PC-9 (cell line): ENCODE measurements around the gene DNM3. TPM values are rescaled to one million over a fixed set of nuclear protein-coding genes. Genes with fewer than 3 reads are reported as not detected.

ENCODE experiments used
- BruUV-seq: library from RNA; stranded (reverse); fragments of 400-500 nt; replicated peaks from 2 replicates; lab custom pipeline; 2021; lab: Mats Ljungman, UMichigan
- CTCF ChIA-PET: fragments of 300-600 bp; sonication (Branson Sonifier 250); formaldehyde crosslinking; loops from one replicate; lab custom pipeline; 2022; ENCODE audit warnings: antibody characterized with exemption; lab: Charles Lee
- POLR2A ChIA-PET: fragments of 300-600 bp; sonication (Branson Sonifier 250); formaldehyde crosslinking; loops from one replicate; lab custom pipeline; 2022; ENCODE audit warnings: antibody characterized with exemption; ENCODE audit not compliant: unreplicated experiment; lab: Charles Lee
- DNase-seq, 2 experiments: peaks; one replicate each; pipeline versions ENCODE4 v3.0.0 to v3.0.0-alpha.2; 2015 to 2022; ENCODE audit warnings: mixed read lengths in 1 of 2
- H2AFZ ChIP-seq: fragments of 200-600 bp; sonication (generic); 2 replicates; pipeline ENCODE4 v1.8.1; 2017; ENCODE audit warnings: antibody characterized with exemption
- H3F3A ChIP-seq: fragments of 200-600 bp; sonication (generic); 2 replicates; pipeline ENCODE4 v1.8.1; 2017; ENCODE audit warnings: antibody characterized with exemption, mild to moderate bottlenecking, low read depth; ENCODE audit not compliant: insufficient read depth
- H3K27ac ChIP-seq: fragments of 200-600 bp; sonication (generic); 2 replicates; pipeline ENCODE4 v1.6.1; 2016; ENCODE audit warnings: mixed run types
- H3K27me3 ChIP-seq: fragments of 200-600 bp; sonication (generic); 2 replicates; pipeline ENCODE4 v1.6.1; 2016; ENCODE audit warnings: low read depth, mixed run types; ENCODE audit not compliant: insufficient read depth
- H3K36me3 ChIP-seq: fragments of 200-600 bp; sonication (generic); 2 replicates; pipeline ENCODE4 v1.6.1; 2016; ENCODE audit warnings: low read depth, mixed run types
- H3K4me1 ChIP-seq: fragments of 200-600 bp; sonication (generic); replicated peaks from 2 replicates; pipeline ENCODE4 v1.6.1; 2016; ENCODE audit warnings: mixed run types; ENCODE audit not compliant: insufficient read depth
- H3K4me2 ChIP-seq: fragments of 200-600 bp; sonication (generic); 2 replicates; pipeline ENCODE4 v1.6.1; 2017; ENCODE audit warnings: mixed run types
- H3K4me3 ChIP-seq: fragments of 200-600 bp; sonication (generic); 2 replicates; pipeline ENCODE4 v1.6.1; 2016; ENCODE audit warnings: mixed run types
- H3K79me2 ChIP-seq: fragments of 200-600 bp; sonication (generic); 2 replicates; pipeline ENCODE4 v1.6.1; 2017; ENCODE audit warnings: low read depth, mixed run types
- H3K9me2 ChIP-seq: fragments of 200-600 bp; sonication (generic); 2 replicates; pipeline ENCODE4 v1.8.1; 2017; ENCODE audit warnings: mild to moderate bottlenecking; ENCODE audit not compliant: insufficient read depth
- H3K9me3 ChIP-seq: fragments of 200-600 bp; sonication (generic); 2 replicates; pipeline ENCODE4 v1.8.1; 2016; ENCODE audit warnings: low read depth; ENCODE audit not compliant: insufficient read depth
- H4K20me1 ChIP-seq: fragments of 200-600 bp; sonication (generic); 2 replicates; pipeline ENCODE4 v1.8.1; 2017; ENCODE audit not compliant: insufficient read depth
- EZH2 ChIP-seq: fragments of 200-600 bp; sonication (generic); IDR thresholded peaks from 2 replicates; pipeline ENCODE4 v1.8.0; 2017; ENCODE audit warnings: antibody characterized with exemption, low read depth
- intact Hi-C: fragments of 100-400 bp; cut with micrococcal nuclease; formaldehyde crosslinking; loops from one replicate; pipeline ENCODE4 v1.10.0; 2022; ENCODE audit not compliant: unreplicated experiment
- total RNA-seq: library from RNA; stranded (reverse); gene quantifications from 2 replicates; pipeline ENCODE4 v1.2.3, GENCODE V29; 2021
- TF ChIP-seq, protein P1 (sequence below): fragments of 200-600 bp; sonication (generic); conservative IDR thresholded peaks from 2 replicates; pipeline ENCODE4 v1.6.1; 2017; ENCODE audit warnings: mixed run types, antibody characterized with exemption, mild to moderate bottlenecking, moderate library complexity

Gene DNM3
- total RNA-seq, 1 experiment from 2014 or later = 1.7 TPM

DNA sequence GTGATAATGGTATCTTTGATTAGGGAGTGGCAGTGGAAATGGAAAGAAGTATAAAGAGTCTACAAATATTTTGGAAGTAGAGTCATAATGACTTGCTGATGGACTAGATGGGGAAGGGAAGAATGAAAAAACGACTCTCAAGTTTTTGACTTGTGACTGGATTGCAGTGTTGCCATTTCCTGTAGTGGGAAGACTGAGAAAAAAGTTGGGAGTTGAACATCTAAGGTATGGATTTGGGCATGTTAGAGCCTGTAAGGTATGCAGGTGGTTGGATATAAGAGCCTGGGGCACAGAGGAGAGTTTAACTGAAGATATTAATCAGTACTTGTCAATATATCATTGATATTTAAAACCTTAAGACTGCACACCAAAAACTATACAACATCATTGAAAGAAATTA lies 19.4 kb downstream of the DNM3 start:
- H3K9me2 ChIP-seq = no peaks in the 10 kb centered on the region
- ChIA-PET CTCF (no interaction called here), POLR2A (no interaction called here)
- no peaks in the 10 kb centered on the region for H3K4me1 ChIP-seq
- no peaks in the 10 kb centered on the region for H4K20me1 ChIP-seq
- no peak overlapping the region for H3K4me2 ChIP-seq
- no peak overlapping the region for H3K4me3 ChIP-seq
- H3F3A ChIP-seq = no peaks in the 10 kb centered on the region
- no peak for TF ChIP-seq EZH2
- TF ChIP-seq, protein P1, sequence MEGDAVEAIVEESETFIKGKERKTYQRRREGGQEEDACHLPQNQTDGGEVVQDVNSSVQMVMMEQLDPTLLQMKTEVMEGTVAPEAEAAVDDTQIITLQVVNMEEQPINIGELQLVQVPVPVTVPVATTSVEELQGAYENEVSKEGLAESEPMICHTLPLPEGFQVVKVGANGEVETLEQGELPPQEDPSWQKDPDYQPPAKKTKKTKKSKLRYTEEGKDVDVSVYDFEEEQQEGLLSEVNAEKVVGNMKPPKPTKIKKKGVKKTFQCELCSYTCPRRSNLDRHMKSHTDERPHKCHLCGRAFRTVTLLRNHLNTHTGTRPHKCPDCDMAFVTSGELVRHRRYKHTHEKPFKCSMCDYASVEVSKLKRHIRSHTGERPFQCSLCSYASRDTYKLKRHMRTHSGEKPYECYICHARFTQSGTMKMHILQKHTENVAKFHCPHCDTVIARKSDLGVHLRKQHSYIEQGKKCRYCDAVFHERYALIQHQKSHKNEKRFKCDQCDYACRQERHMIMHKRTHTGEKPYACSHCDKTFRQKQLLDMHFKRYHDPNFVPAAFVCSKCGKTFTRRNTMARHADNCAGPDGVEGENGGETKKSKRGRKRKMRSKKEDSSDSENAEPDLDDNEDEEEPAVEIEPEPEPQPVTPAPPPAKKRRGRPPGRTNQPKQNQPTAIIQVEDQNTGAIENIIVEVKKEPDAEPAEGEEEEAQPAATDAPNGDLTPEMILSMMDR = no peak
- no peak overlapping the region for H2AFZ ChIP-seq
- intact Hi-C loops = no loop called here
- no peaks in the 10 kb centered on the region for H3K36me3 ChIP-seq
- no peaks in the 10 kb centered on the region for H3K27me3 ChIP-seq
- no TSS peak for BruUV-seq
- H3K9me3 ChIP-seq = no peaks in the 10 kb centered on the region
- DNase-seq = no peak
- H3K27ac ChIP-seq = no peak overlapping the region
- no peaks in the 10 kb centered on the region for H3K79me2 ChIP-seq

DNA sequence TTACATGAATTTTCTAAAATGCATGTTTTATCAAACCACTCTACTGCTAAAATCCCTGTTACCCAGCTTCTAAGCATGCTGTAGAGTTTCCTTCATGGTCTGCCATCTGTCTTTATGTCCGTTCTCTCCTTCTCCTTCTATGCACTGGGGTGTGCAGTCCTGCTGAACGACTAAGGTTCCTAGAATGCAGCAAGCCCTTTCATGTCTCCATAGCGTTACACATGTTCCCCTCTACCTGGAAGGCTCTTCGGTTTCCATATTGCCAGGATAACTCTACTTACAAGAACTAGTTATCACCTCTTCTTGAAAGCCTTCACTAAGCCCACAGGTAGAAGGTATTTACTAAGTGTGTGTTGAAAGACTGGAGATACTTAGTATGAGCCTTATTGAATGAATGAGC lies 22.2 kb downstream of the DNM3 start:
- no peaks in the 10 kb centered on the region for H3K79me2 ChIP-seq
- no peak overlapping the region for H3K27ac ChIP-seq
- intact Hi-C loops = no loop called here
- no peak for TF ChIP-seq EZH2
- TF ChIP-seq, protein P1 = no peak
- H3K4me2 ChIP-seq = no peak overlapping the region
- H3K4me3 ChIP-seq = no peak overlapping the region
- CTCF ChIA-PET = no interaction called here
- no peaks in the 10 kb centered on the region for H3K9me3 ChIP-seq
- no peaks in the 10 kb centered on the region for H3K27me3 ChIP-seq
- no peak for DNase-seq
- no peaks in the 10 kb centered on the region for H3K4me1 ChIP-seq
- H2AFZ ChIP-seq = no peak overlapping the region
- no peaks in the 10 kb centered on the region for H3K36me3 ChIP-seq
- H3K9me2 ChIP-seq = no peaks in the 10 kb centered on the region
- BruUV-seq = no TSS peak
- no peaks in the 10 kb centered on the region for H3F3A ChIP-seq
- no peaks in the 10 kb centered on the region for H4K20me1 ChIP-seq
- POLR2A ChIA-PET = no interaction called here

DNA sequence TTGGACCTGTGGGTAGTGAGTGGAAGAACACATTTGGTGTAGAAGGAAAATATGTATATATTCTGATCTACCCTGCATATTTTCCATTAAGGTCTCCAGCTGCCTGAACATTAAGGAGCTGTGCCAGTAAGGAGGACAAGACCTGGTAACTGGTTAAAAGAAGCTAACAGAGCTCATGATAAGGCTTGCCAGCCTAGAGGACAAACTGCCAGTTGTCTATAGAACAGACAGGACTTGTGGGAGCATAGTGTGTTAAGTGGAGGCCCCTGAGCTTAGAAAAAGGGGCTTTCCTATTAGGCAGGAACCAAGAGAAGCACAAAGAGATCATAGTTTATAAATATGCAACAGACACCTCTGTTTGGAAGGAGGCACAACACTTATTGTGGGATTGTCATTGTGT lies 23.0 kb downstream of the DNM3 start:
- Histone ChIP-seq H3K27me3 (no peaks in the 10 kb centered on the region), H3K27ac (no peak overlapping the region), H2AFZ (no peak overlapping the region), H3K4me2 (no peak overlapping the region), H3K4me1 (no peaks in the 10 kb centered on the region), H4K20me1 (no peaks in the 10 kb centered on the region), H3K9me3 (no peaks in the 10 kb centered on the region), H3K36me3 (no peaks in the 10 kb centered on the region), H3K4me3 (no peak overlapping the region), H3F3A (no peaks in the 10 kb centered on the region), H3K9me2 (no peaks in the 10 kb centered on the region), H3K79me2 (no peaks in the 10 kb centered on the region)
- no TSS peak for BruUV-seq
- POLR2A ChIA-PET = no interaction called here
- TF ChIP-seq EZH2 = no peak
- TF ChIP-seq, protein P1 = no peak
- CTCF ChIA-PET = no interaction called here
- no peak for DNase-seq
- intact Hi-C loops = no loop called here
